HepG2 (cell line): ENCODE measurements around the gene KRTAP27-1.

Source experiments
- CTCF ChIP-seq: sonication (generic); formaldehyde crosslinking; IDR thresholded peaks from 2 replicates; pipeline ENCODE4 v1.5.0; 2020; ENCODE audit warnings: mild to moderate bottlenecking, missing genetic modification reagents, moderate library complexity
- MAFK ChIP-seq, 2 experiments: IDR thresholded peaks in 1 of 2; conservative IDR thresholded peaks in 1 of 2; 2 replicates each; pipeline ENCODE4 v1.6.1; 2011; ENCODE audit warnings: improper control_type of control experiment in 2 of 2, low read length in 2 of 2
- NR2C2 ChIP-seq: sonication (generic); formaldehyde crosslinking; IDR thresholded peaks from 2 replicates; pipeline ENCODE4 v1.4.0; 2020; ENCODE audit warnings: missing genetic modification reagents, mild to moderate bottlenecking, moderate library complexity, borderline replicate concordance
- RNF2 ChIP-seq: fragments of 450-650 bp; conservative IDR thresholded peaks from 2 replicates; pipeline ENCODE4 v1.6.1; 2016; ENCODE audit warnings: low read depth
- SATB2 ChIP-seq: sonication (generic); formaldehyde crosslinking; IDR thresholded peaks from 2 replicates; pipeline ENCODE4 v1.5.0; 2020; ENCODE audit warnings: missing genetic modification reagents
- ZNF101 ChIP-seq: sonication (generic); formaldehyde crosslinking; IDR thresholded peaks from 2 replicates; pipeline ENCODE4 v1.4.0; 2020; ENCODE audit warnings: mild to moderate bottlenecking, low read depth, missing genetic modification reagents, borderline replicate concordance
- ZSCAN20 ChIP-seq: sonication (generic); formaldehyde crosslinking; IDR thresholded peaks from 2 replicates; pipeline ENCODE4 v1.4.0; 2020; ENCODE audit warnings: missing genetic modification reagents, mild to moderate bottlenecking, borderline replicate concordance

DNA sequence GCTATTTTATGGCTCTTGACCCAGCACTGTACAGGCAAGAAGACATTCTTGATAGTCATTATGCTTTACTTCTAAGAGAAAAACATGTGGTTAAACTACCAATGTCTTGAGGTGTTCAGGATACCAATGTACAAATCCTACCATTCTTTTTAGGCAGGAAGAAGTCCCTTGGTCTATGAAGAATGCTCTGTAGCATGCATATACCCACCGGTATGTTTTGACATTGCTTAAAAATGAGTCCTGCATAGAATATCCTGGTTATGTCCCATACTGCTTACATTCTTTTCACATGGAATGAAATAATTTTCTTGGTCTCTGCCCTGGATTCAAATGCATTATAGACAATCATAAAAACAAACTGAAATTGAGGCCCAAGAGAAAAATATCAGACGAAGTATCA is 4.8 kb downstream of the KRTAP27-1 start:
- TF ChIP-seq CTCF (CRISPR knock-in tag) (no peak), RNF2 (no peak), MAFK (conservative IDR thresholded peaks at IDR 0.05 in 1 of 2, IDR thresholded peaks at IDR 0.05 in 1 of 2; ENCODE audit: low read length in 2 of 2) (no peak), ZSCAN20 (no peak), NR2C2 (CRISPR knock-in tag) (no peak), ZNF101 (no peak), SATB2 (no peak)
